Fibroblast of the aortic adventitia (primary cell): ENCODE measurements around the gene GCNT2. TPM values are rescaled to one million over a fixed set of nuclear protein-coding genes. Genes with fewer than 3 reads are reported as not detected.

ENCODE experiments used
- DNase-seq: peaks from one replicate; pipeline ENCODE4 v3.0.0-alpha.2; 2010; ENCODE audit warnings: low read depth
- H3K4me3 ChIP-seq: 2 replicates; pipeline ENCODE4 v1.5.1; 2011; ENCODE audit warnings: low read depth, mild to moderate bottlenecking, control low read depth, low read length, moderate library complexity
- CTCF ChIP-seq: IDR thresholded peaks from 2 replicates; pipeline ENCODE4 v1.5.1; 2011; ENCODE audit warnings: mild to moderate bottlenecking, low read length, control low read depth, inconsistent platforms; ENCODE audit not compliant: insufficient read depth
- total RNA-seq: library from RNA; depleted of rRNA; stranded (reverse); fragments of >200 nt; gene quantifications from 2 replicates; pipeline ENCODE4 v1.2.3, GENCODE V29; 2012; ENCODE audit warnings: low replicate concordance

Gene GCNT2
- total RNA-seq, 1 donor = 2.5 TPM

GRCh38 chr6:10556992-10557391 lies 35.8 kb downstream of the GCNT2 start:
- TF ChIP-seq CTCF = no peak
- H3K4me3 ChIP-seq = no peak overlapping the region
- DNase-seq = no peak

- DNase-seq = no peak
- no peak for TF ChIP-seq CTCF
These were observed 36.8 kb downstream of the GCNT2 start for GRCh38 chr6:10557913-10558312.

GRCh38 chr6:10558565-10558964 lies 37.4 kb downstream of the GCNT2 start:
- no peak overlapping the region for H3K4me3 ChIP-seq
- DNase-seq = no peak
- TF ChIP-seq CTCF = no peak

More at GRCh38 chr6:10557913-10558312, 36.8 kb downstream of the GCNT2 start:
- no peak overlapping the region for H3K4me3 ChIP-seq

DNA sequence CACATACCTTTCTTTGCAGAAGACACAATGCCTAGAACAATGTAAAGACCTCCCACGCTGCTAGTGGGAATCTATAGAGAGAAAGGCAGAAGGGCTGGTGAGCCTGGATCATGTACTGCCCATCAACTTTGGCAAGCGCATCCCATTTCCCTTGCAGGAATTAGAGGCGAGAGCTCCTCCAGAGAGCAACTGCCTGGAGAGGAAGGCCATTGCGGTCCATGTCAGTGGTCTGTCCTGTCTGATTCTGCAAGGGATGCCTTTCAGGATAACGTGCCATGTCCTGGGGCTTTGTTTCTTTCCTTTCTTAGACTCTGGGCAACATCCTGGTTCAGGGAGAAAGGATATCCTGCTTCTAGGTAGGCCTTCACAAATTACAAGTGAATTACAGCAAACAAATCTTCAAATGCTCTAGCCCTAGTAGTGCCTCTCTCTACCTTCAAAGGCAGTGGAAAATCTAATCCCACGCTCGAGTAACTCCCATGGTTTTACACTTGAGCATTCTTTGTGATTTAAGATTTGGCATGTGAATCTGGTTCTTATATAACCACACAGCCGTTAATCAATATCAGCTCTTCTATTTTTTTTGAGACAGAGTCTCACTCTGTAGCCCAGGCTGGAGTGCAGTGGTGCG lies 38.5 kb downstream of the GCNT2 start:
- no peak for TF ChIP-seq CTCF
- DNase-seq = no peak
- no peak overlapping the region for H3K4me3 ChIP-seq

- no peak for TF ChIP-seq CTCF
- H3K4me3 ChIP-seq = no peak overlapping the region
- no peak for DNase-seq
These were observed 40.6 kb downstream of the GCNT2 start for GRCh38 chr6:10561611-10562199.

- no peak for DNase-seq
- TF ChIP-seq CTCF = no peak
- no peak overlapping the region for H3K4me3 ChIP-seq
These were observed 44.0 kb downstream of the GCNT2 start for GRCh38 chr6:10564975-10565673.
